ENCODE data around the gene NSUN2.

Gene NSUN2

GRCh38 chr5:6602441-6602840, 30.4 kb downstream of the NSUN2 start:
- no peak for DNase-seq

GRCh38 chr5:6601816-6602215, 31.0 kb downstream of the NSUN2 start:
- DNase-seq: no peak

GRCh38 chr5:6601271-6601670, 31.6 kb downstream of the NSUN2 start:
- DNase-seq: no peak

GRCh38 chr5:6599739-6600138, 33.1 kb downstream of the NSUN2 start:
- no peak for DNase-seq

- no peak for DNase-seq
These were observed 34.4 kb downstream of the NSUN2 start for GRCh38 chr5:6598351-6598900.

GRCh38 chr5:6597557-6597956, 35.3 kb downstream of the NSUN2 start:
- no peak for DNase-seq

GRCh38 chr5:6596388-6596787, 36.5 kb downstream of the NSUN2 start:
- DNase-seq: no peak

- DNase-seq: no peak
These were observed 37.4 kb downstream of the NSUN2 start for GRCh38 chr5:6595405-6595804.

GRCh38 chr5:6594066-6594465, 38.8 kb downstream of the NSUN2 start:
- DNase-seq: no peak

GRCh38 chr5:6593148-6594016, 39.5 kb downstream of the NSUN2 start:
- no peak for DNase-seq

GRCh38 chr5:6592601-6593000, 40.2 kb downstream of the NSUN2 start:
- no peak for DNase-seq

- DNase-seq: no peak
These were observed 41.1 kb downstream of the NSUN2 start for GRCh38 chr5:6591671-6592288.

- no peak for DNase-seq
These were observed 42.3 kb downstream of the NSUN2 start for GRCh38 chr5:6590581-6590980.

- no peak for DNase-seq
These were observed 45.7 kb downstream of the NSUN2 start for GRCh38 chr5:6587171-6587570.

GRCh38 chr5:6586647-6587042, 46.2 kb downstream of the NSUN2 start:
- no peak for DNase-seq

- DNase-seq: no peak
These were observed 46.8 kb downstream of the NSUN2 start for GRCh38 chr5:6585939-6586646.

- DNase-seq: no peak
These were observed 47.7 kb downstream of the NSUN2 start for GRCh38 chr5:6585168-6585567.

- no peak for DNase-seq
These were observed 48.1 kb downstream of the NSUN2 start for GRCh38 chr5:6584727-6585126.

- no peak for DNase-seq
These were observed 48.7 kb downstream of the NSUN2 start for GRCh38 chr5:6584101-6584645.

- no peak for DNase-seq
These were observed 49.6 kb downstream of the NSUN2 start for GRCh38 chr5:6583049-6583880.

GRCh38 chr5:6582507-6583048, 50.3 kb downstream of the NSUN2 start:
- DNase-seq: no peak

Data from activated gamma-delta T cell treated with Interleukin-2 at 50 U/mL for 16 hours (primary cell).